Measurements from ENCODE around the gene EXOC6B. TPM values are rescaled to one million over a fixed set of nuclear protein-coding genes. Genes with fewer than 3 reads are reported as not detected.

The EXOC6B gene
- total RNA-seq, 4 donors from 2014 or later, result 15.7 to 58.4 (median 37.9) TPM

DNA sequence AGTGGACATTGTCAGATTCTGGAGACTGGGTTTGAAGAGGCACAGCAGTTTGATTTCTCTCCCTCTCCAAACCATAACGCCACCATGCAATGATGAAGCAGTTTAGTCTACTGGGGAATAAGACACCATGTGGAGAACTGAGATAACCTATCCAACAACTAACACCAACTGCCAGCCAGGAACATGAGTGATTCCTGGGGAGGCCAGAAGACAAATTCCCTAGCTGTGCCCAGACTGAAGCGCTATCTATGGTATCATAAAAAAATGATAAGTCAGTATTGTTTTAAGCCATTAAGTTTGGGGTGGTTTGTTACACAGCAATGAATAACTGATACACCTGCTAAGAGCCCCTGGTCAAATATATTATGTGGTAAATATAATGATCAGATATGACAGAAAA, 129.3 kb downstream of the EXOC6B start:
- Histone ChIP-seq H3K27ac (no peak overlapping the region), H3K36me3 (no peaks in the 10 kb centered on the region), H3K9me3 (no peaks in the 10 kb centered on the region), H3K27me3 (no peaks in the 10 kb centered on the region), H3K4me3 (no peak overlapping the region), H3K4me1 (peaks cover 3 to 18% (median 5%) of the 10 kb centered on the region in 4 donors)
- in situ Hi-C loops (cut with MboI; ENCODE audit: low pct_ligation_motif_present in 1 of 4, low pct_unique_long_range_greater_than_20kb in 1 of 4, low sequenced_read_pairs in 3 of 4), result no loop called here
- no peak for DNase-seq
- WGBS, 2 donors (ENCODE audit: low coverage in 1 of 2), result 92 to 100% methylated on average over 1 to 2 of the region's 2 CpGs
- TF ChIP-seq POLR2A (IDR thresholded peaks at IDR 0.05), result no peak
- TF ChIP-seq POLR2AphosphoS5 (IDR thresholded peaks at IDR 0.05), result no peak
- TF ChIP-seq EP300 (IDR thresholded peaks at IDR 0.05; ENCODE audit: low read depth), result no peak
- TF ChIP-seq, protein P1, sequence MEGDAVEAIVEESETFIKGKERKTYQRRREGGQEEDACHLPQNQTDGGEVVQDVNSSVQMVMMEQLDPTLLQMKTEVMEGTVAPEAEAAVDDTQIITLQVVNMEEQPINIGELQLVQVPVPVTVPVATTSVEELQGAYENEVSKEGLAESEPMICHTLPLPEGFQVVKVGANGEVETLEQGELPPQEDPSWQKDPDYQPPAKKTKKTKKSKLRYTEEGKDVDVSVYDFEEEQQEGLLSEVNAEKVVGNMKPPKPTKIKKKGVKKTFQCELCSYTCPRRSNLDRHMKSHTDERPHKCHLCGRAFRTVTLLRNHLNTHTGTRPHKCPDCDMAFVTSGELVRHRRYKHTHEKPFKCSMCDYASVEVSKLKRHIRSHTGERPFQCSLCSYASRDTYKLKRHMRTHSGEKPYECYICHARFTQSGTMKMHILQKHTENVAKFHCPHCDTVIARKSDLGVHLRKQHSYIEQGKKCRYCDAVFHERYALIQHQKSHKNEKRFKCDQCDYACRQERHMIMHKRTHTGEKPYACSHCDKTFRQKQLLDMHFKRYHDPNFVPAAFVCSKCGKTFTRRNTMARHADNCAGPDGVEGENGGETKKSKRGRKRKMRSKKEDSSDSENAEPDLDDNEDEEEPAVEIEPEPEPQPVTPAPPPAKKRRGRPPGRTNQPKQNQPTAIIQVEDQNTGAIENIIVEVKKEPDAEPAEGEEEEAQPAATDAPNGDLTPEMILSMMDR (IDR thresholded peaks at IDR 0.05), result no peak
- intact Hi-C loops (cut with DNase I; ENCODE audit: low total_unique reads), result no loop called here

DNA sequence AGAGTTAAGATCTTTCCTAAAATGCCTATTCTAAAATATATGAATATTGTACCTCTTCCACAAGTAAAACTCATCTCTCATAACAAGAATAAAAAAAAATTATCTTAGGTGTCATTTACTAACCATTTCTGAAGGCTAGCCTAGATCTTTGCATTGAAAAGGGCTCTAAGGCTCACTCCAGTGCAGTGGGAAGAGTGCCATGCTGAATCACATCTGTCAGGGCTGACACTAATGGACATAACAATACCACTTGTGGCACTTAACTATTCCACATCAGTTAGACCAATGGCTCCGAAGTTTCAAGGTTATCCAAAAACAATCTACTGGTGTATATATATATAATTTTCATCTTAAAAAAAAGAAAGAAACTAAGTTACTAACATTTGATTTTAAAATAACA, 130.2 kb downstream of the EXOC6B start:
- no peak overlapping the region for H3K27ac ChIP-seq
- in situ Hi-C loops (cut with MboI; ENCODE audit: low pct_ligation_motif_present in 1 of 4, low pct_unique_long_range_greater_than_20kb in 1 of 4, low sequenced_read_pairs in 3 of 4) (no loop called here), intact Hi-C loops (cut with DNase I; ENCODE audit: low total_unique reads) (no loop called here)
- TF ChIP-seq, protein P1 (IDR thresholded peaks at IDR 0.05), result no peak
- TF ChIP-seq EP300 (IDR thresholded peaks at IDR 0.05; ENCODE audit: low read depth) (no peak), POLR2AphosphoS5 (IDR thresholded peaks at IDR 0.05) (no peak), POLR2A (IDR thresholded peaks at IDR 0.05) (no peak)
- peaks cover 3 to 18% (median 5%) of the 10 kb centered on the region in 4 donors for H3K4me1 ChIP-seq
- no peak overlapping the region for H3K4me3 ChIP-seq
- H3K27me3 ChIP-seq, result no peaks in the 10 kb centered on the region
- no peaks in the 10 kb centered on the region for H3K9me3 ChIP-seq
- H3K36me3 ChIP-seq, result no peaks in the 10 kb centered on the region
- no peak for DNase-seq
- 63 to 86% methylated on average over 1 of the region's 1 CpG for WGBS, 2 donors (ENCODE audit: low coverage in 1 of 2)

DNA sequence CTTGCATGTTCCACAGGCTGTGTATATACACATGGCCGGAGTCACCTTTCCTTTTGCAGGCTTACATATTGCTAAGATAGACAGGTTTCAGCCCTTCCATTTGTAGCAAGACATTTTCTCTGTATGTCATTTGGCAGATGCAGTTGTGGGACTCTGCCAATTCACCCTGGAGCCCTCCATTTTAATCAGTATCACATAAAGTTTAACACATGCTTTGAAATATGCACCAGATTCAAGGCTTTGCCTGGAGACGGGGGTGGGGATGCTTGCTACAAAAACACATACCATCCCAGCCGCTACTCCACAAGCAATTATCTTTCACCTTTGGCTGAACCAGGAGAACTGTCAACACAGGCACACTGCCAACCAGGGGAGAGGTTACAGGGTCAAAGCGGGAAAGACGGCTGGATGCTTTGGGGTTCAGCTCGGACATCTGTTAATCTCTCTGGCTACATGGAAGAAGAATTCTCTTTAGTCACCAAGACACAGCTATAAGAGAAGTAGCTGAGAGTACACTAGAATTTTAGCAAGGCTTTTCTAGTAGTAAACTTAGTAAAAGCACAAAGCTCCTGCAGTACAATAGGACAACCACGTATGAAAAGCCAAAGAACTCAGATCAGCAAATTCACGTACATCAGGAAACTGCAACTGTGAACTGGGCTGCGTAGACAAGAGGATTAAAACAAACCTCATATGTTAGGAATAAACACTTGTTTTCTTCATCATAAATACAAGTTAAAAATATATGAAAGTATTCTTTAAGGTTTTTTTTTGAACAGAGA, 130.9 kb downstream of the EXOC6B start:
- TF ChIP-seq POLR2A (IDR thresholded peaks at IDR 0.05), result no peak
- TF ChIP-seq POLR2AphosphoS5 (IDR thresholded peaks at IDR 0.05), result peak in 2 of 3 donors; percentile 41 to 57
- WGBS, 2 donors (ENCODE audit: low coverage in 1 of 2), result 30 to 59% methylated on average over 4 to 9 of the region's 9 CpGs
- in situ Hi-C loops (cut with MboI; ENCODE audit: low pct_ligation_motif_present in 1 of 4, low pct_unique_long_range_greater_than_20kb in 1 of 4, low sequenced_read_pairs in 3 of 4), result no loop called here
- Histone ChIP-seq H3K27ac (peak overlapping the region in 1 of 4 donors; percentile 29), H3K36me3 (no peaks in the 10 kb centered on the region), H3K4me1 (peaks cover 3 to 18% (median 7%) of the 10 kb centered on the region in 4 donors), H3K4me3 (no peak overlapping the region), H3K9me3 (no peaks in the 10 kb centered on the region), H3K27me3 (no peaks in the 10 kb centered on the region)
- peak; percentile 40 for DNase-seq
- intact Hi-C loops (cut with DNase I; ENCODE audit: low total_unique reads), result no loop called here

DNA sequence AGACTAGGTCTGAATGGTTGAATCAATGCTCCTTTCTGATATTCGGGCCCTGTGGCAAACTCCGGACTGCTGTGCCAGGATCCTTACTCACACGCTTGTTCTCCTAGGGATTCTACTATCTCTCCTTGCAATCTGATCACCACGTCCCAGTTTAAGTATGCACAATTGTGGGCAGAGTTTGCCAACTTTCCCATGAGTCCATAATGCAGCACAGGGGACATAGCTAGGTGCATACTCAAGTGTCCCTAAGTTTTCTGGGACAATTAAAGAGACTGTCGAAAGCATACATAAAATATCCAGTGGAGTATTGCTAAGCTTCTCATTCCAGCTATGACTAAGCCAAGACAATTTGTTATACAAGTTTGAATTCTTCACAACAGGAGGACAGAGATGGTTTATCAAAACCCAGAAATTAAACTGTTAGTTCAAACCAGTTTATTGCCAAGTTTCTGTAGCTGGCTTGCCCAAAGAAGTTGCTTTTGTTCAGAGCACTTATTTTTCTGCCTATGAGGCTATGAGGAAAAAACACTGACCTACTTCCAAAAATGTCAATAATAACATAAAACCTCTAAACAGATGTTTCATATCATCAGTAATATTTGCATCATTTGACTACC, 136.1 kb downstream of the EXOC6B start:
- no peak overlapping the region for H3K4me3 ChIP-seq
- WGBS, 2 donors (ENCODE audit: low coverage in 1 of 2), result 71% methylated on average over 5 of the region's 5 CpGs; no CpG with 5 or more reads in 1 of the 2 donors
- H3K36me3 ChIP-seq, result no peaks in the 10 kb centered on the region
- no peak overlapping the region for H3K27ac ChIP-seq
- H3K27me3 ChIP-seq, result no peaks in the 10 kb centered on the region
- H3K9me3 ChIP-seq, result no peaks in the 10 kb centered on the region
- in situ Hi-C loops (cut with MboI; ENCODE audit: low pct_ligation_motif_present in 1 of 4, low pct_unique_long_range_greater_than_20kb in 1 of 4, low sequenced_read_pairs in 3 of 4), result no loop called here
- intact Hi-C loops (cut with DNase I; ENCODE audit: low total_unique reads), result no loop called here
- DNase-seq, result no peak
- H3K4me1 ChIP-seq, result peaks cover 3 to 12% (median 5%) of the 10 kb centered on the region in 4 donors
- TF ChIP-seq POLR2A (IDR thresholded peaks at IDR 0.05) (no peak), POLR2AphosphoS5 (IDR thresholded peaks at IDR 0.05) (no peak), EP300 (IDR thresholded peaks at IDR 0.05; ENCODE audit: low read depth) (no peak)
- TF ChIP-seq, protein P1 (IDR thresholded peaks at IDR 0.05), result no peak
